SKM-1 (cell line): Measurements from ENCODE around the gene MASP2.
"Not testable (repeated sequence)": the region's sequence is repeated elsewhere in the genome, so short reads cannot be mapped to it uniquely, and the experiment has no call there.

Source experiments
- DNase-seq: peaks from one replicate; lab custom pipeline; 2025; ENCODE audit not compliant: unreplicated experiment; lab: John Stamatoyannopoulos, UW

Gene MASP2

GRCh38 chr1:10990828-10991227 lies 56.2 kb downstream of the MASP2 start:
- no peak for DNase-seq

- not testable (repeated sequence) for DNase-seq
Measured at GRCh38 chr1:10989920-10990516, 57.0 kb downstream of the MASP2 start.

- no peak for DNase-seq
Measured at GRCh38 chr1:10989095-10989494, 57.9 kb downstream of the MASP2 start.

GRCh38 chr1:10987840-10988417 lies 59.1 kb downstream of the MASP2 start:
- no peak for DNase-seq

GRCh38 chr1:10986525-10986890 lies 60.5 kb downstream of the MASP2 start:
- DNase-seq = no peak

GRCh38 chr1:10980841-10981727 lies 66.0 kb downstream of the MASP2 start:
- no peak for DNase-seq

GRCh38 chr1:10980094-10980577 lies 66.9 kb downstream of the MASP2 start:
- no peak for DNase-seq

GRCh38 chr1:10979483-10979920 lies 67.5 kb downstream of the MASP2 start:
- DNase-seq = no peak

- no peak for DNase-seq
Measured at GRCh38 chr1:10978719-10979118, 68.3 kb downstream of the MASP2 start.
